Measurements from ENCODE around the gene MRPS5. TPM values are rescaled to one million over a fixed set of nuclear protein-coding genes. Genes with fewer than 3 reads are reported as not detected.

The MRPS5 gene
- total RNA-seq, 2 donors from 2014 or later, result 55.8 to 73.1 TPM

- ATAC-seq, result no peak
- DNase-seq, result no peak
- intact Hi-C loops (cut with DNase I, micrococcal nuclease), result no loop called here
Observed at GRCh38 chr2:95068256-95068655, 53.4 kb downstream of the MRPS5 start.

GRCh38 chr2:95063086-95063958 lies 58.3 kb downstream of the MRPS5 start:
- no peak for DNase-seq
- no peak for ATAC-seq
- intact Hi-C loops (cut with DNase I, micrococcal nuclease), result no loop called here

- ATAC-seq, result peak; percentile 31
- no peak for DNase-seq
- intact Hi-C loops (cut with DNase I, micrococcal nuclease), result no loop called here
Observed at GRCh38 chr2:95062242-95063085, 59.1 kb downstream of the MRPS5 start.

- ATAC-seq (no peak), DNase-seq (no peak)
- intact Hi-C loops (cut with DNase I, micrococcal nuclease), result no loop called here
Observed at GRCh38 chr2:95061601-95062183, 59.9 kb downstream of the MRPS5 start.

- DNase-seq (no peak), ATAC-seq (no peak)
- intact Hi-C loops (cut with DNase I, micrococcal nuclease), result no loop called here
Observed at GRCh38 chr2:95061119-95061512, 60.5 kb downstream of the MRPS5 start.

GRCh38 chr2:95060446-95061118 lies 61.0 kb downstream of the MRPS5 start:
- intact Hi-C loops (cut with DNase I, micrococcal nuclease), result no loop called here

GRCh38 chr2:95059656-95060370 lies 61.8 kb downstream of the MRPS5 start:
- intact Hi-C loops (cut with DNase I, micrococcal nuclease), result no loop called here
- ATAC-seq (no peak), DNase-seq (no peak)

More at GRCh38 chr2:95060446-95061118, 61.0 kb downstream of the MRPS5 start:
- ATAC-seq (no peak), DNase-seq (no peak)

GRCh38 chr2:95058989-95059641 lies 62.5 kb downstream of the MRPS5 start:
- intact Hi-C loops (cut with DNase I, micrococcal nuclease), result no loop called here
- ATAC-seq (no peak), DNase-seq (no peak)

- intact Hi-C loops (cut with DNase I, micrococcal nuclease), result no loop called here
- no peak for ATAC-seq
- DNase-seq, result no peak
Observed at GRCh38 chr2:95058466-95058988, 63.1 kb downstream of the MRPS5 start.

GRCh38 chr2:95057535-95058370 lies 63.9 kb downstream of the MRPS5 start:
- intact Hi-C loops (cut with DNase I, micrococcal nuclease), result no loop called here
- ATAC-seq, result no peak
- no peak for DNase-seq

GRCh38 chr2:95056461-95057459 lies 64.8 kb downstream of the MRPS5 start:
- intact Hi-C loops (cut with DNase I, micrococcal nuclease), result no loop called here
- DNase-seq (no peak), ATAC-seq (no peak)

GRCh38 chr2:95056044-95056443 lies 65.6 kb downstream of the MRPS5 start:
- ATAC-seq (no peak), DNase-seq (no peak)
- intact Hi-C loops (cut with DNase I, micrococcal nuclease), result no loop called here

- intact Hi-C loops (cut with DNase I, micrococcal nuclease), result no loop called here
- ATAC-seq, result no peak
- DNase-seq, result no peak
Observed at GRCh38 chr2:95055262-95055661, 66.3 kb downstream of the MRPS5 start.

- intact Hi-C loops (cut with DNase I, micrococcal nuclease), result no loop called here
- ATAC-seq (no peak), DNase-seq (no peak)
Observed at GRCh38 chr2:95054016-95054415, 67.6 kb downstream of the MRPS5 start.

- ATAC-seq, result no peak
- intact Hi-C loops (cut with DNase I, micrococcal nuclease), result no loop called here
- no peak for DNase-seq
Observed at GRCh38 chr2:95053543-95053942, 68.1 kb downstream of the MRPS5 start.

All from left colon (tissue), 2 donors.